ENCODE data around the gene DDRGK1. TPM values are rescaled to one million over a fixed set of nuclear protein-coding genes. Genes with fewer than 3 reads are reported as not detected.

The DDRGK1 gene
- polyA plus RNA-seq, 1 donor from 2014 or later, result 67.6 TPM

DNA sequence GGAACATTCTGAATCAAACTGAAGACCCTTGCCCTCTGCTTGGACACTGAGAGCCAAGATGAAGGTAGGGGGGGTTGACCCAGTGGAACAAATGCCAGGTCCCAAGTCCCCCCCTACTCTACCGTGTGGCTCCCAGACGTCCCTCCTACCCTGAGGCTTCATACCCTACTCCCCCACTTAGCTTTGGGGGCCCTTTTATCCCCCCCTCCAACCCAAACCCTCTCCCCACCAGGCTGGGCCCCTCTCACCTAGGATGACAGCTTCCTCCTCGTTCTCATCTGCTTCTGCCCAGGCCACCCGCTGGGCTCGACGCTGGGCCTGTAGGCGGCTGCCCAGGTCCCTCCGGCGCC lies 1.5 kb downstream of the DDRGK1 start:
- H3K4me3 ChIP-seq (ENCODE audit: low read length), result peak overlapping the region; percentile 81
- no peak overlapping the region for H3K27ac ChIP-seq (ENCODE audit: low read length)
- H3K36me3 ChIP-seq (ENCODE audit: insufficient read depth, low read length), result no peaks in the 10 kb centered on the region
- peak overlapping the region; percentile 86 for H3K9ac ChIP-seq (ENCODE audit: low read length)
- no peaks in the 10 kb centered on the region for H3K27me3 ChIP-seq (ENCODE audit: insufficient read depth, low read depth, low read length)
- TF ChIP-seq EP300 (conservative IDR thresholded peaks at IDR 0.05; ENCODE audit: poor library complexity, severe bottlenecking), result no peak
- TF ChIP-seq, protein P1, sequence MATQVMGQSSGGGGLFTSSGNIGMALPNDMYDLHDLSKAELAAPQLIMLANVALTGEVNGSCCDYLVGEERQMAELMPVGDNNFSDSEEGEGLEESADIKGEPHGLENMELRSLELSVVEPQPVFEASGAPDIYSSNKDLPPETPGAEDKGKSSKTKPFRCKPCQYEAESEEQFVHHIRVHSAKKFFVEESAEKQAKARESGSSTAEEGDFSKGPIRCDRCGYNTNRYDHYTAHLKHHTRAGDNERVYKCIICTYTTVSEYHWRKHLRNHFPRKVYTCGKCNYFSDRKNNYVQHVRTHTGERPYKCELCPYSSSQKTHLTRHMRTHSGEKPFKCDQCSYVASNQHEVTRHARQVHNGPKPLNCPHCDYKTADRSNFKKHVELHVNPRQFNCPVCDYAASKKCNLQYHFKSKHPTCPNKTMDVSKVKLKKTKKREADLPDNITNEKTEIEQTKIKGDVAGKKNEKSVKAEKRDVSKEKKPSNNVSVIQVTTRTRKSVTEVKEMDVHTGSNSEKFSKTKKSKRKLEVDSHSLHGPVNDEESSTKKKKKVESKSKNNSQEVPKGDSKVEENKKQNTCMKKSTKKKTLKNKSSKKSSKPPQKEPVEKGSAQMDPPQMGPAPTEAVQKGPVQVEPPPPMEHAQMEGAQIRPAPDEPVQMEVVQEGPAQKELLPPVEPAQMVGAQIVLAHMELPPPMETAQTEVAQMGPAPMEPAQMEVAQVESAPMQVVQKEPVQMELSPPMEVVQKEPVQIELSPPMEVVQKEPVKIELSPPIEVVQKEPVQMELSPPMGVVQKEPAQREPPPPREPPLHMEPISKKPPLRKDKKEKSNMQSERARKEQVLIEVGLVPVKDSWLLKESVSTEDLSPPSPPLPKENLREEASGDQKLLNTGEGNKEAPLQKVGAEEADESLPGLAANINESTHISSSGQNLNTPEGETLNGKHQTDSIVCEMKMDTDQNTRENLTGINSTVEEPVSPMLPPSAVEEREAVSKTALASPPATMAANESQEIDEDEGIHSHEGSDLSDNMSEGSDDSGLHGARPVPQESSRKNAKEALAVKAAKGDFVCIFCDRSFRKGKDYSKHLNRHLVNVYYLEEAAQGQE (IDR thresholded peaks at IDR 0.05; ENCODE audit: borderline replicate concordance), result no peak
- TF ChIP-seq MXI1 (conservative IDR thresholded peaks at IDR 0.05; ENCODE audit: poor library complexity, severe bottlenecking), result no peak
- TF ChIP-seq TAF1 (IDR thresholded peaks at IDR 0.05; ENCODE audit: low read depth), result no peak
- no peak for TF ChIP-seq POLR2AphosphoS5 (IDR thresholded peaks at IDR 0.05)
- TF ChIP-seq SMC3 (conservative IDR thresholded peaks at IDR 0.05; ENCODE audit: poor library complexity), result no peak
- no peak for TF ChIP-seq EZH2 (IDR thresholded peaks at IDR 0.05; ENCODE audit: borderline replicate concordance, insufficient read depth, low read length, poor library complexity, severe bottlenecking)
- no peak for TF ChIP-seq RAD21 (conservative IDR thresholded peaks at IDR 0.05)
- TF ChIP-seq, protein P2, sequence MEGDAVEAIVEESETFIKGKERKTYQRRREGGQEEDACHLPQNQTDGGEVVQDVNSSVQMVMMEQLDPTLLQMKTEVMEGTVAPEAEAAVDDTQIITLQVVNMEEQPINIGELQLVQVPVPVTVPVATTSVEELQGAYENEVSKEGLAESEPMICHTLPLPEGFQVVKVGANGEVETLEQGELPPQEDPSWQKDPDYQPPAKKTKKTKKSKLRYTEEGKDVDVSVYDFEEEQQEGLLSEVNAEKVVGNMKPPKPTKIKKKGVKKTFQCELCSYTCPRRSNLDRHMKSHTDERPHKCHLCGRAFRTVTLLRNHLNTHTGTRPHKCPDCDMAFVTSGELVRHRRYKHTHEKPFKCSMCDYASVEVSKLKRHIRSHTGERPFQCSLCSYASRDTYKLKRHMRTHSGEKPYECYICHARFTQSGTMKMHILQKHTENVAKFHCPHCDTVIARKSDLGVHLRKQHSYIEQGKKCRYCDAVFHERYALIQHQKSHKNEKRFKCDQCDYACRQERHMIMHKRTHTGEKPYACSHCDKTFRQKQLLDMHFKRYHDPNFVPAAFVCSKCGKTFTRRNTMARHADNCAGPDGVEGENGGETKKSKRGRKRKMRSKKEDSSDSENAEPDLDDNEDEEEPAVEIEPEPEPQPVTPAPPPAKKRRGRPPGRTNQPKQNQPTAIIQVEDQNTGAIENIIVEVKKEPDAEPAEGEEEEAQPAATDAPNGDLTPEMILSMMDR (IDR thresholded peaks at IDR 0.05; ENCODE audit: poor library complexity, severe bottlenecking), result no peak
- H2AFZ ChIP-seq (ENCODE audit: low read depth, low read length), result no peak overlapping the region
- H3K79me2 ChIP-seq (replicated peaks; ENCODE audit: insufficient read depth, low read length), result peaks cover 18% of the 10 kb centered on the region
- no peaks in the 10 kb centered on the region for H3K9me3 ChIP-seq (ENCODE audit: low read length)
- no peaks in the 10 kb centered on the region for H4K20me1 ChIP-seq (ENCODE audit: insufficient read depth)
- no peaks in the 10 kb centered on the region for H3K9me2 ChIP-seq (ENCODE audit: insufficient read depth, low read length)
- peak overlapping the region; percentile 95 for H3K4me2 ChIP-seq (ENCODE audit: low read length)
- no peaks in the 10 kb centered on the region for H3F3A ChIP-seq (ENCODE audit: insufficient read depth, low read length, poor library complexity, severe bottlenecking)

DNA sequence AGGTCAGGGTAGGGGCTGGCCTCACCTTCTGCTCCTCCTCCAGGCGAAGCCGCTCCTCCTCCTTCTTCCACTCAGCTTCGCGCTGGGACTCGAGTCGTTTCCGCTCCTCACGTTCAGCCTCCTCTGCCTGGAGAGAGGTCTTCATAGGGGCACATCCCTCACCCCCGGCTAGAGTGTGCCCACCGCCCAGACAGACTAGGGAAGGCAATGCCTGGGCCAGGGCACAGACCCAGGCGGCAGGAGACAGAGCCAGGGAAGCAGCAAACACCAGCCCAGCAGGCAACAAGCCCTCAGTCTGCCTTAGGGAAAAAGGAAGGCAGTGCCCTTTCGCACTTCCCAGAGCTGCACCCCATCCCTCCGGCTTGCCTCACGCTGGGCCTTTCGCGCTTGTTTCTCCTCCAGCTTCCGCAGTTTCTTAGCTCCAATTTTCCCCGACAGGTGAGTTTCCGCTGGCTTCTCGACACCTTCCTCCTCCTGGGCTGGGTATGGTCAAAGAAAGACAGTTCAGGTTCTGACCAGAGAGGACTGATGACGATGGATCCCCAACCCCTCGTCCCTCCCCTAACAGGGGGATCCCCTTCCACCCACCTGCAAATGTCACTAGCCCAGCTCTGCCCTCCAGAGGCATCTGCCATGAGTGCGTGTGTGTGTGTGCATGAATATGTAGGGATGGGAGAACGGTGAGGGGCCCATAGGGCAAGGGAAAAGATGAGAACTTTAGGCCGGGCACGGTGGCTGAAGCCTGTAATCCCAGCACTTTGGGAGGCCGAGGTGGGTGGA lies 4.3 kb downstream of the DDRGK1 start:
- no peaks in the 10 kb centered on the region for H3K9me3 ChIP-seq (ENCODE audit: low read length)
- H3K27me3 ChIP-seq (ENCODE audit: insufficient read depth, low read depth, low read length), result no peaks in the 10 kb centered on the region
- TF ChIP-seq, protein P1 (IDR thresholded peaks at IDR 0.05; ENCODE audit: borderline replicate concordance), result no peak
- no peaks in the 10 kb centered on the region for H3K36me3 ChIP-seq (ENCODE audit: insufficient read depth, low read length)
- H3F3A ChIP-seq (ENCODE audit: insufficient read depth, low read length, poor library complexity, severe bottlenecking), result no peaks in the 10 kb centered on the region
- no peak overlapping the region for H3K9ac ChIP-seq (ENCODE audit: low read length)
- peaks cover 18% of the 10 kb centered on the region for H3K79me2 ChIP-seq (replicated peaks; ENCODE audit: insufficient read depth, low read length)
- H3K9me2 ChIP-seq (ENCODE audit: insufficient read depth, low read length), result no peaks in the 10 kb centered on the region
- H4K20me1 ChIP-seq (ENCODE audit: insufficient read depth), result no peaks in the 10 kb centered on the region
- H3K4me2 ChIP-seq (ENCODE audit: low read length), result no peak overlapping the region
- no peak overlapping the region for H3K27ac ChIP-seq (ENCODE audit: low read length)
- no peak overlapping the region for H2AFZ ChIP-seq (ENCODE audit: low read depth, low read length)
- no peak overlapping the region for H3K4me3 ChIP-seq (ENCODE audit: low read length)
